SK-N-SH (cell line): Measurements from ENCODE around the gene OVOL3. TPM values are rescaled to one million over a fixed set of nuclear protein-coding genes. Genes with fewer than 3 reads are reported as not detected.
A peak's percentile ranks its signal among the peaks of the same experiment; 100 is the strongest.

ENCODE experiments used
- CTCF ChIA-PET: fragments of 300-600, 350-600 bp; formaldehyde crosslinking; extraction: SDS; loops from one replicate; lab custom pipeline; 2021; lab: Yijun Ruan, JAX
- POLR2A ChIA-PET: fragments of 350-600 bp; sonication (Branson Sonifier 250); formaldehyde crosslinking; extraction: SDS; loops from one replicate; lab custom pipeline; 2020; ENCODE audit warnings: antibody characterized with exemption, inconsistent platforms; lab: Yijun Ruan, JAX
- DNase-seq: peaks from one replicate; pipeline ENCODE4 v3.0.0; 2012
- H2AFZ ChIP-seq: fragments of 200-600 bp; sonication (generic); 2 replicates; pipeline ENCODE4 v1.8.1; 2016; ENCODE audit warnings: antibody characterized with exemption, mild to moderate bottlenecking, low read depth
- H3F3A ChIP-seq: fragments of 200-600 bp; sonication (generic); replicated peaks from 2 replicates; pipeline ENCODE3; 2016; ENCODE audit warnings: antibody characterized with exemption, mild to moderate bottlenecking; ENCODE audit not compliant: insufficient read depth
- H3K27ac ChIP-seq, 2 experiments: fragments of 200-500 bp in 1 of 2; fragments of 200-600 bp in 1 of 2; sonication (Bioruptor generic) in 1 of 2; sonication (generic), shearing (Covaris generic) in 1 of 2; 2 replicates each; pipeline versions ENCODE4 v1.5.1 to v1.6.1; 2014 to 2016; ENCODE audit warnings: low read depth in 2 of 2, inconsistent platforms in 1 of 2, low read length in 1 of 2, mild to moderate bottlenecking in 1 of 2, mixed read lengths in 1 of 2
- H3K27me3 ChIP-seq: fragments of 200-600 bp; sonication (generic), shearing (Covaris generic); 2 replicates; pipeline ENCODE4 v1.6.1; 2016; ENCODE audit warnings: mixed run types; ENCODE audit not compliant: insufficient read depth
- H3K36me3 ChIP-seq, 2 experiments: fragments of 200-500 bp in 1 of 2; fragments of 200-600 bp in 1 of 2; sonication (Bioruptor generic) in 1 of 2; sonication (generic) in 1 of 2; replicated peaks in 1 of 2; 2 replicates each; pipeline versions ENCODE3 to v1.5.1; 2014 to 2016; ENCODE audit warnings: low read length in 1 of 2, mild to moderate bottlenecking in 1 of 2; ENCODE audit not compliant: insufficient read depth in 2 of 2, control insufficient read depth in 1 of 2
- H3K4me1 ChIP-seq, 2 experiments: fragments of 200-500 bp in 1 of 2; fragments of 200-600 bp in 1 of 2; sonication (Bioruptor generic) in 1 of 2; sonication (generic), shearing (Covaris generic) in 1 of 2; 2 replicates each; pipeline versions ENCODE4 v1.5.1 to v1.6.1; 2014 to 2016; ENCODE audit warnings: low read depth in 1 of 2, low read length in 1 of 2, mixed run types in 1 of 2; ENCODE audit not compliant: insufficient read depth in 2 of 2, control insufficient read depth in 1 of 2
- H3K4me2 ChIP-seq: fragments of 200-600 bp; sonication (generic), shearing (Covaris generic); 2 replicates; pipeline ENCODE4 v1.6.1; 2017; ENCODE audit warnings: mixed run types
- H3K4me3 ChIP-seq, 2 experiments: fragments of 200-500 bp in 1 of 2; fragments of 200-600 bp in 1 of 2; sonication (Bioruptor generic) in 1 of 2; sonication (generic), shearing (Covaris generic) in 1 of 2; 2 replicates each; pipeline versions ENCODE4 v1.5.1 to v1.8.1; 2014 to 2016; ENCODE audit warnings: low read depth in 2 of 2, inconsistent platforms in 1 of 2, low read length in 1 of 2, mild to moderate bottlenecking in 1 of 2, mixed read lengths in 1 of 2, moderate library complexity in 1 of 2
- H3K79me2 ChIP-seq: fragments of 200-600 bp; sonication (generic); 2 replicates; pipeline ENCODE4 v1.8.1; 2017; ENCODE audit warnings: mild to moderate bottlenecking; ENCODE audit not compliant: insufficient read depth
- H3K9ac ChIP-seq: fragments of 200-600 bp; sonication (generic); 2 replicates; pipeline ENCODE4 v1.6.1; 2017; ENCODE audit warnings: mixed run types
- H3K9me2 ChIP-seq: fragments of 200-600 bp; sonication (generic); 2 replicates; pipeline ENCODE4 v1.6.1; 2017; ENCODE audit warnings: mixed run types
- H3K9me3 ChIP-seq: fragments of 200-600 bp; sonication (generic); 2 replicates; pipeline ENCODE4 v1.6.1; 2017; ENCODE audit warnings: mixed run types, mild to moderate bottlenecking, moderate library complexity
- H4K20me1 ChIP-seq: fragments of 200-600 bp; sonication (generic); 2 replicates; pipeline ENCODE4 v1.6.1; 2017; ENCODE audit warnings: mild to moderate bottlenecking, mixed run types; ENCODE audit not compliant: insufficient read depth
- CTCF ChIP-seq: fragments of 200-600 bp; sonication (generic); IDR thresholded peaks from 2 replicates; pipeline ENCODE4 v1.6.1; 2017; ENCODE audit warnings: antibody characterized with exemption, mild to moderate bottlenecking, moderate library complexity
- EZH2phosphoT487 ChIP-seq: fragments of 200-600 bp; sonication (generic); IDR thresholded peaks from 2 replicates; pipeline ENCODE4 v1.6.1; 2017; ENCODE audit warnings: low read depth, mixed run types, mild to moderate bottlenecking, antibody characterized with exemption, moderate library complexity, borderline replicate concordance
- FOSL2 ChIP-seq: IDR thresholded peaks from 2 replicates; pipeline ENCODE4 v1.4.0; 2012; ENCODE audit warnings: low read depth, mild to moderate bottlenecking, moderate library complexity, borderline replicate concordance
- IRF3 ChIP-seq: fragments of 150-350 bp; IDR thresholded peaks from 2 replicates; pipeline ENCODE4 v1.6.1; 2016; ENCODE audit warnings: mild to moderate bottlenecking, low read depth, low read length
- JUND ChIP-seq: IDR thresholded peaks from 2 replicates; pipeline ENCODE4 v1.4.0; 2012
- MXI1 ChIP-seq: IDR thresholded peaks from 2 replicates; pipeline ENCODE4 v1.6.1; 2012; ENCODE audit warnings: mild to moderate bottlenecking, low read depth, low read length, improper control_type of control experiment
- NFIC ChIP-seq: IDR thresholded peaks from 2 replicates; pipeline ENCODE4 v1.4.0; 2012; ENCODE audit warnings: borderline replicate concordance
- NRF1 ChIP-seq: IDR thresholded peaks from 2 replicates; pipeline ENCODE4 v1.6.1; 2012; ENCODE audit warnings: low read depth, mild to moderate bottlenecking, low read length
- PBX3 ChIP-seq: IDR thresholded peaks from 2 replicates; pipeline ENCODE4; 2012
- POLR2AphosphoS5 ChIP-seq: IDR thresholded peaks from 2 replicates; pipeline ENCODE4 v1.6.1; 2012; ENCODE audit warnings: low read depth, low read length
- RCOR1 ChIP-seq: fragments of 150-350 bp; IDR thresholded peaks from 2 replicates; pipeline ENCODE4 v1.6.1; 2017; ENCODE audit warnings: antibody characterized with exemption, low read length
- RFX5 ChIP-seq: IDR thresholded peaks from 2 replicates; pipeline ENCODE4 v1.6.1; 2012; ENCODE audit warnings: mild to moderate bottlenecking, improper control_type of control experiment, low read length
- SIN3A ChIP-seq: IDR thresholded peaks from 2 replicates; pipeline ENCODE4 v1.6.1; 2012; ENCODE audit warnings: low read depth, mild to moderate bottlenecking, low read length, moderate library complexity, borderline replicate concordance
- TAF1 ChIP-seq: IDR thresholded peaks from 2 replicates; pipeline ENCODE4 v1.6.1; 2012; ENCODE audit warnings: low read depth, mild to moderate bottlenecking, low read length, moderate library complexity, borderline replicate concordance
- TEAD4 ChIP-seq: IDR thresholded peaks from 2 replicates; pipeline ENCODE4 v1.4.0; 2012; ENCODE audit warnings: mild to moderate bottlenecking, borderline replicate concordance; ENCODE audit not compliant: insufficient read depth
- USF2 ChIP-seq: fragments of 150-350 bp; IDR thresholded peaks from 2 replicates; pipeline ENCODE4 v1.6.1; 2017; ENCODE audit warnings: antibody characterized with exemption, low read length, low read depth, borderline replicate concordance
- ZBTB33 ChIP-seq: IDR thresholded peaks from 2 replicates; pipeline ENCODE4 v1.4.0; 2012; ENCODE audit warnings: low read depth, borderline replicate concordance
- WGBS: methylation state at CpG from one replicate; pipeline ENCODE4 v1.1.6; 2017; ENCODE audit warnings: low lambda C conversion rate; 5-methylcytosine and 5-hydroxymethylcytosine counted together
- polyA plus RNA-seq, 3 experiments: library from polyadenylated mRNA; depleted of rRNA; stranded (reverse); fragments of >200 nt; gene quantifications; 2 replicates each; pipeline ENCODE4 v1.2.3, GENCODE V29; 2012

OVOL3 gene
- polyA plus RNA-seq, 1 of the 3 experiments (the other 2 are of a cell fraction): not detected

GRCh38 chr19:36116344-36116637 is 5.3 kb downstream of the OVOL3 start (continued):
- TF ChIP-seq PBX3: no peak

- no peak overlapping the region for H2AFZ ChIP-seq
- H3K79me2 ChIP-seq: peaks cover 33% of the 10 kb centered on the region; the same call in 1 of the 2 replicates
- no peaks in the 10 kb centered on the region for H3K9me3 ChIP-seq
- CTCF ChIA-PET: interaction anchor here (0.9 to 1.8 kb wide), 2 partner anchors 7 to 50 kb away, joined by 4 to 8 read pairs; no protein-coding TSS in a partner anchor
- H3K4me1 ChIP-seq: peaks cover 6 to 10% of the 10 kb centered on the region in 2 experiments; a peak in 1 of 4 replicates
- H3K9ac ChIP-seq: no peak overlapping the region
- peaks cover 4% of the 10 kb centered on the region for H3F3A ChIP-seq
- H3K27me3 ChIP-seq: no peaks in the 10 kb centered on the region
- no peaks in the 10 kb centered on the region for H3K9me2 ChIP-seq
- no peaks in the 10 kb centered on the region for H4K20me1 ChIP-seq
- WGBS: 94% methylated on average over 26 of the region's 26 CpGs
- H3K27ac ChIP-seq: no peak overlapping the region
- peaks cover 14 to 34% of the 10 kb centered on the region in 2 experiments for H3K36me3 ChIP-seq
- no peak overlapping the region for H3K4me3 ChIP-seq
- H3K4me2 ChIP-seq: no peak overlapping the region
- no peak for TF ChIP-seq CTCF
- TF ChIP-seq USF2: no peak
- no peak for TF ChIP-seq MXI1
- no peak for TF ChIP-seq SIN3A
- TF ChIP-seq TAF1: no peak
- no peak for TF ChIP-seq RCOR1
- TF ChIP-seq, all 33 proteins: peak for 0
- POLR2A ChIA-PET: no interaction called here
- DNase-seq: peak; percentile 30
These were observed 9.4 kb downstream of the OVOL3 start for GRCh38 chr19:36120092-36120983.

GRCh38 chr19:36120984-36121358 is 10.0 kb downstream of the OVOL3 start:
- no peaks in the 10 kb centered on the region for H3K27me3 ChIP-seq
- H3K27ac ChIP-seq: no peak overlapping the region
- H3K9me2 ChIP-seq: no peaks in the 10 kb centered on the region
- H3K36me3 ChIP-seq: peaks cover 19 to 34% of the 10 kb centered on the region in 2 experiments
- CTCF ChIA-PET: no interaction called here
- H3K4me3 ChIP-seq: no peak overlapping the region
- no peak overlapping the region for H3K9ac ChIP-seq
- no peak overlapping the region for H3K4me2 ChIP-seq
- DNase-seq: peak; percentile 21
- H2AFZ ChIP-seq: no peak overlapping the region
- H3K4me1 ChIP-seq: peaks cover 6 to 9% of the 10 kb centered on the region in 2 experiments; a peak in 1 of 4 replicates
- 96% methylated on average over 18 of the region's 18 CpGs for WGBS
- H3F3A ChIP-seq: peaks cover 6% of the 10 kb centered on the region
- no peaks in the 10 kb centered on the region for H3K9me3 ChIP-seq
- POLR2A ChIA-PET: no interaction called here
- H4K20me1 ChIP-seq: no peaks in the 10 kb centered on the region
- H3K79me2 ChIP-seq: peaks cover 31% of the 10 kb centered on the region; the same call in 1 of the 2 replicates
- TF ChIP-seq NRF1 (no peak), POLR2AphosphoS5 (no peak), IRF3 (no peak), EZH2phosphoT487 (no peak), SIN3A (no peak), NFIC (no peak), TAF1 (no peak), TEAD4 (no peak), FOSL2 (no peak), RFX5 (no peak), ZBTB33 (no peak), MXI1 (no peak), JUND (no peak)
